ENCODE data around the gene ZNF48. TPM values are rescaled to one million over a fixed set of nuclear protein-coding genes. Genes with fewer than 3 reads are reported as not detected.
A peak's percentile ranks its signal among the peaks of the same experiment; 100 is the strongest.

The ZNF48 gene
- total RNA-seq, 4 donors from 2014 or later, result 2.8 to 5.9 (median 4.5) TPM

GRCh38 chr16:30356401-30357084, 38.7 kb upstream of the ZNF48 start:
- H3K4me3 ChIP-seq, result peak overlapping the region in 3 of 4 donors; percentile 67 to 99 (median 89)
- no peaks in the 10 kb centered on the region for H3K9me3 ChIP-seq
- H3K4me1 ChIP-seq, result peaks cover 34 to 68% (median 37%) of the 10 kb centered on the region in 3 donors
- no peaks in the 10 kb centered on the region for H3K27me3 ChIP-seq
- TF ChIP-seq, protein P1, sequence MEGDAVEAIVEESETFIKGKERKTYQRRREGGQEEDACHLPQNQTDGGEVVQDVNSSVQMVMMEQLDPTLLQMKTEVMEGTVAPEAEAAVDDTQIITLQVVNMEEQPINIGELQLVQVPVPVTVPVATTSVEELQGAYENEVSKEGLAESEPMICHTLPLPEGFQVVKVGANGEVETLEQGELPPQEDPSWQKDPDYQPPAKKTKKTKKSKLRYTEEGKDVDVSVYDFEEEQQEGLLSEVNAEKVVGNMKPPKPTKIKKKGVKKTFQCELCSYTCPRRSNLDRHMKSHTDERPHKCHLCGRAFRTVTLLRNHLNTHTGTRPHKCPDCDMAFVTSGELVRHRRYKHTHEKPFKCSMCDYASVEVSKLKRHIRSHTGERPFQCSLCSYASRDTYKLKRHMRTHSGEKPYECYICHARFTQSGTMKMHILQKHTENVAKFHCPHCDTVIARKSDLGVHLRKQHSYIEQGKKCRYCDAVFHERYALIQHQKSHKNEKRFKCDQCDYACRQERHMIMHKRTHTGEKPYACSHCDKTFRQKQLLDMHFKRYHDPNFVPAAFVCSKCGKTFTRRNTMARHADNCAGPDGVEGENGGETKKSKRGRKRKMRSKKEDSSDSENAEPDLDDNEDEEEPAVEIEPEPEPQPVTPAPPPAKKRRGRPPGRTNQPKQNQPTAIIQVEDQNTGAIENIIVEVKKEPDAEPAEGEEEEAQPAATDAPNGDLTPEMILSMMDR (IDR thresholded peaks at IDR 0.05), result no peak
- no peak for TF ChIP-seq POLR2A (IDR thresholded peaks at IDR 0.05)
- peak overlapping the region; percentile 90 to 98 (median 98) for H3K27ac ChIP-seq
- 73 to 100% methylated on average over 3 to 9 of the region's 12 CpGs for WGBS, 2 donors
- no peak for DNase-seq
- peaks cover 25 to 76% (median 26%) of the 10 kb centered on the region in 3 donors for H3K36me3 ChIP-seq
- intact Hi-C loops (cut with DNase I), result no loop called here

GRCh38 chr16:30357085-30357714, 38.0 kb upstream of the ZNF48 start:
- peaks cover 20 to 76% (median 22%) of the 10 kb centered on the region in 3 donors for H3K36me3 ChIP-seq
- DNase-seq, result no peak
- TF ChIP-seq POLR2A (IDR thresholded peaks at IDR 0.05), result no peak
- TF ChIP-seq, protein P1 (IDR thresholded peaks at IDR 0.05), result no peak
- no peaks in the 10 kb centered on the region for H3K9me3 ChIP-seq
- peaks cover 31 to 61% (median 32%) of the 10 kb centered on the region in 3 donors for H3K4me1 ChIP-seq
- H3K4me3 ChIP-seq, result no peak overlapping the region
- 72 to 75% methylated on average over 4 to 5 of the region's 5 CpGs for WGBS, 2 donors
- H3K27me3 ChIP-seq, result no peaks in the 10 kb centered on the region
- intact Hi-C loops (cut with DNase I), result no loop called here
- H3K27ac ChIP-seq, result peak overlapping the region in 2 of 4 donors; percentile 98

DNA sequence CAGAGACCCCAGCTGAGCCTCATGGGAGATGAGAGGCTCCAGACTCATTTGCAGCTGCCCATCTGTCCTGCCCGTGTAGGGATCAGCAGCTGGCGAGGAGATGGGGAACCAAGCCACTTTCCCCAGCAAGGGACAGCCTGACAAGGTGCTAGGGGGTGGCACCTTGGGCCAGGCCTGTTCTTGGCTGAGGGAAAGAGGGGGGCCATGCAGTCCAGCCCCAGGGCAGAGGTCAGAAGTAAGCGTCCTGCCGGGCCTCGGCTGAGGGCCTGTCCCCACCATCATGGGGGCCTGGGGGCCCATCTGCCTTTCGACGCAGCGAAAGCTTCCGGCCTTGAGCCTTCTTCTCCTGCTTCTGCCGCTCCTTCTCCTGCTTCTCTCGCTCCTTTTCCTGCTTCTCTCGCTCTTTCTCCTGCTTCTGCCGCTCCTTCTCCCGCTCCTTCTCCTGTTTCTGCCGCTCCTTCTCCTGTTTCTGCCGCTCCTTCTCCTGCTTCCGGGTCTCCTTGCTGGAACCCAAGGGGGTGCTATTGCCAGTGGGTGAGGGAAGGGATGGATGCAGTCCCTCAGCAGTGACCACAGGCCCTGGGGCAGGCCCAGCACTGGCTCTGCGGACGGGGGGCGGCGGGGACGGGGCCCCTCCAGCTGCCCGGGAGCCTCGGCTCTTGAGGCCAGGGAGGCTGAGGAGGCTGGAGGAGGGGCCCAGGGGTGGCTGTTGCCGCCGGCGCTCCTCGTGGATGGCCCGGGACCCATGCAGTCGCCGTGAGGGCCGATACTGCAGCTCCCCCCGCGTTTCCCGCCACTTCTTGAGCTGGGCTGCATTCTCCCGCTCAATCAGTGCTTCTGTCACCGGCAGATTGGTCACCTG, 37.3 kb upstream of the ZNF48 start:
- Histone ChIP-seq H3K4me1 (peaks cover 23 to 54% (median 25%) of the 10 kb centered on the region in 3 donors), H3K36me3 (peaks cover 22 to 76% (median 25%) of the 10 kb centered on the region in 3 donors), H3K27me3 (no peaks in the 10 kb centered on the region), H3K9me3 (no peaks in the 10 kb centered on the region), H3K27ac (no peak overlapping the region), H3K4me3 (no peak overlapping the region)
- TF ChIP-seq POLR2A (IDR thresholded peaks at IDR 0.05), result no peak
- TF ChIP-seq, protein P1 (IDR thresholded peaks at IDR 0.05), result no peak
- 80 to 86% methylated on average over 16 to 19 of the region's 37 CpGs for WGBS, 2 donors
- no peak for DNase-seq
- intact Hi-C loops (cut with DNase I), result no loop called here

GRCh38 chr16:30358577-30358936, 36.7 kb upstream of the ZNF48 start:
- TF ChIP-seq POLR2A (IDR thresholded peaks at IDR 0.05), result no peak
- TF ChIP-seq, protein P1 (IDR thresholded peaks at IDR 0.05), result no peak
- DNase-seq, result no peak
- H3K9me3 ChIP-seq, result no peaks in the 10 kb centered on the region
- H3K4me3 ChIP-seq, result no peak overlapping the region
- H3K4me1 ChIP-seq, result peaks cover 17 to 48% (median 21%) of the 10 kb centered on the region in 3 donors
- intact Hi-C loops (cut with DNase I), result no loop called here
- 84 to 95% methylated on average over 6 to 8 of the region's 9 CpGs for WGBS, 2 donors
- H3K27ac ChIP-seq, result no peak overlapping the region
- no peaks in the 10 kb centered on the region for H3K27me3 ChIP-seq
- peaks cover 22 to 76% (median 25%) of the 10 kb centered on the region in 3 donors for H3K36me3 ChIP-seq

All from esophagus squamous epithelium (tissue), 5 donors.